Caco-2 (cell line): ENCODE results near the gene HPCA. TPM values are rescaled to one million over a fixed set of nuclear protein-coding genes. Genes with fewer than 3 reads are reported as not detected.
A peak's percentile ranks its signal among the peaks of the same experiment; 100 is the strongest.

Experiments
- BruUV-seq: library from RNA; stranded (reverse); fragments of 400-500 nt; replicated peaks from 2 replicates; lab custom pipeline; 2021; lab: Mats Ljungman, UMichigan
- CTCF ChIA-PET: fragments of 300-600 bp; sonication (Branson Sonifier 250); formaldehyde crosslinking; loops from one replicate; lab custom pipeline; 2022; ENCODE audit warnings: antibody characterized with exemption; lab: Charles Lee
- POLR2A ChIA-PET: fragments of 300-600 bp; sonication (Branson Sonifier 250); formaldehyde crosslinking; loops from one replicate; lab custom pipeline; 2022; ENCODE audit warnings: antibody characterized with exemption; lab: Charles Lee
- DNase-seq, 2 experiments: peaks; one replicate each; pipeline versions ENCODE4 v3.0.0 to v3.0.0-alpha.2; 2020 to 2022
- H3K27me3 ChIP-seq: replicated peaks from 2 replicates; pipeline ENCODE4 v1.6.0; 2011; ENCODE audit warnings: low read length; ENCODE audit not compliant: control insufficient read depth, insufficient read depth
- H3K36me3 ChIP-seq: 2 replicates; pipeline ENCODE4 v1.5.1; 2011; ENCODE audit warnings: low read length; ENCODE audit not compliant: control insufficient read depth, insufficient read depth
- H3K4me1 ChIP-seq: fragments of 250-450 bp; sonication (Bioruptor Pico); 2 replicates; pipeline ENCODE4 v1.5.1; 2020; ENCODE audit warnings: mild to moderate bottlenecking
- H3K4me3 ChIP-seq: 2 replicates; pipeline ENCODE4 v1.5.1; 2011; ENCODE audit warnings: low read depth, mild to moderate bottlenecking, control low read depth, low read length
- H3K9me3 ChIP-seq: fragments of 250-450 bp; sonication (Bioruptor Pico); 2 replicates; pipeline ENCODE4 v1.5.1; 2020; ENCODE audit warnings: mild to moderate bottlenecking, moderate library complexity
- H3K27ac Mint-ChIP-seq: one replicate; pipeline ENCODE4 v1.8.0; 2022; ENCODE audit warnings: mixed read lengths; ENCODE audit not compliant: unreplicated experiment
- H3K27me3 Mint-ChIP-seq: one replicate; pipeline ENCODE4 v1.8.0; 2022; ENCODE audit warnings: mixed read lengths; ENCODE audit not compliant: insufficient read depth, unreplicated experiment
- H3K36me3 Mint-ChIP-seq: one replicate; pipeline ENCODE4 v1.8.0; 2022; ENCODE audit warnings: mild to moderate bottlenecking, mixed read lengths; ENCODE audit not compliant: insufficient read depth, unreplicated experiment
- H3K4me1 Mint-ChIP-seq: one replicate; pipeline ENCODE4 v1.8.0; 2022; ENCODE audit warnings: low read depth, mixed read lengths; ENCODE audit not compliant: unreplicated experiment
- H3K4me3 Mint-ChIP-seq: one replicate; pipeline ENCODE4 v1.8.0; 2022; ENCODE audit warnings: mild to moderate bottlenecking, moderate library complexity, mixed read lengths; ENCODE audit not compliant: unreplicated experiment
- H3K9me3 Mint-ChIP-seq: one replicate; pipeline ENCODE4 v1.8.0; 2022; ENCODE audit warnings: mixed read lengths; ENCODE audit not compliant: unreplicated experiment
- CTCF ChIP-seq, 2 experiments: fragments of 200-600 bp in 1 of 2; IDR thresholded peaks; 1 replicate in 1 of 2; 2 replicates in 1 of 2; pipeline versions ENCODE4 v1.5.1 to v1.8.0; 2011 to 2022; ENCODE audit warnings: antibody characterized with exemption in 1 of 2, control low read depth in 1 of 2, inconsistent platforms in 1 of 2, low read depth in 1 of 2, low read length in 1 of 2, mild to moderate bottlenecking in 1 of 2, moderate library complexity in 1 of 2; ENCODE audit not compliant: insufficient read depth in 1 of 2, severe bottlenecking in 1 of 2, unreplicated experiment in 1 of 2
- intact Hi-C: fragments of 100-400 bp; cut with micrococcal nuclease; formaldehyde crosslinking; loops from one replicate; pipeline ENCODE4 v1.10.0; 2022; ENCODE audit not compliant: unreplicated experiment
- total RNA-seq: library from RNA; stranded (reverse); gene quantifications from 2 replicates; pipeline ENCODE4 v1.2.3, GENCODE V29; 2022

Gene HPCA
- total RNA-seq, 1 experiment from 2014 or later = not detected

DNA sequence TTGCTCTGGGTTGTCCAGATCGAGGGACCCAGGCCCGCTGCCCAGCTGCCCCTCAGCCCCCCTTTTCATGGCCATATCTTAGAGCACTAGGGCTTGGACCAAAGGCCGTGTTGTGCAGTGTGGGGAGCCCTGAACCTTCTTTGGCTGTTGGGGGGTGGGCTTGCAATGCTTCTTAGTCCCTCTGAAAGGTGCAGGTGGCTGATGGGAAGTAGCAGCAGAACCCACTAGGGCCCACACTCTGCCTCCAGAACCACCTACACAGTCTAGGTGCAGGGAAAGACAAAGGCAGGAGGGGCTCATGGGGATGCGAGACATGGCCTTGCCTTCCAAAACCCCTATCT lies 2.3 kb upstream of the HPCA start:
- BruUV-seq = no TSS peak
- no peak overlapping the region for H3K4me3 ChIP-seq
- no peaks in the 10 kb centered on the region for H3K9me3 Mint-ChIP-seq
- no peaks in the 10 kb centered on the region for H3K36me3 ChIP-seq
- peaks cover 3% of the 10 kb centered on the region for H3K27me3 Mint-ChIP-seq
- no peak overlapping the region for H3K27ac Mint-ChIP-seq
- H3K4me1 ChIP-seq = no peaks in the 10 kb centered on the region
- peaks cover 4% of the 10 kb centered on the region for H3K36me3 Mint-ChIP-seq
- no peak for DNase-seq
- POLR2A ChIA-PET = no interaction called here
- CTCF ChIA-PET = no interaction called here
- no peaks in the 10 kb centered on the region for H3K27me3 ChIP-seq
- no peak for TF ChIP-seq CTCF (IDR thresholded peaks at IDR 0.05; ENCODE audit: insufficient read depth in 1 of 2, low read depth in 1 of 2, low read length in 1 of 2, severe bottlenecking in 1 of 2, unreplicated experiment in 1 of 2)
- H3K4me1 Mint-ChIP-seq = no peaks in the 10 kb centered on the region
- intact Hi-C loops = no loop called here
- no peak overlapping the region for H3K4me3 Mint-ChIP-seq
- H3K9me3 ChIP-seq = no peaks in the 10 kb centered on the region

DNA sequence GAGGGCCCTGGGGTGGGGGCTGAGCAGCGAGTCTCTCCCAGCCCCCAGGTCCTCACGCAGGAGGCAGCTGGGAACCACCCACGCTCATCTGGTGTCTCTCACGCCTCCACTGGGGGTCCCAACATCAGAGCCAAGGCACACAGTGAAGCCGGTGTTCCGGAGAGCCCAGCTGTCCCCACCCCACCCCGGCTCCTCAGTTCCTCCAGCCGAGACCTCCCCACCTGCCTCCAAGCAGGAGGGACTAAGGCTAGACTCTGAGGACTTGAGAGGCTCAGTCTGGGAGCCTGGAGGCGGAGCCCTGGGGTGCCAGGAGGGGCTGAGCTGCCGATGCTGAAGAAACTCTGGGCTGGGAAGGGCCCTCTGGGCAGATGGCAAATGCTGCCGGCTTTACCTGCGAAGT lies 1.6 kb upstream of the HPCA start:
- no peaks in the 10 kb centered on the region for H3K9me3 Mint-ChIP-seq
- no TSS peak for BruUV-seq
- CTCF ChIA-PET = no interaction called here
- H3K27ac Mint-ChIP-seq = no peak overlapping the region
- Histone ChIP-seq H3K9me3 (no peaks in the 10 kb centered on the region), H3K4me1 (no peaks in the 10 kb centered on the region), H3K36me3 (no peaks in the 10 kb centered on the region), H3K4me3 (no peak overlapping the region), H3K27me3 (no peaks in the 10 kb centered on the region)
- intact Hi-C loops = no loop called here
- DNase-seq = no peak
- no peak for TF ChIP-seq CTCF (IDR thresholded peaks at IDR 0.05; ENCODE audit: insufficient read depth in 1 of 2, low read depth in 1 of 2, low read length in 1 of 2, severe bottlenecking in 1 of 2, unreplicated experiment in 1 of 2)
- H3K4me1 Mint-ChIP-seq = no peaks in the 10 kb centered on the region
- POLR2A ChIA-PET = no interaction called here
- H3K27me3 Mint-ChIP-seq = peaks cover 3% of the 10 kb centered on the region
- H3K36me3 Mint-ChIP-seq = peaks cover 4% of the 10 kb centered on the region
- H3K4me3 Mint-ChIP-seq = no peak overlapping the region

DNA sequence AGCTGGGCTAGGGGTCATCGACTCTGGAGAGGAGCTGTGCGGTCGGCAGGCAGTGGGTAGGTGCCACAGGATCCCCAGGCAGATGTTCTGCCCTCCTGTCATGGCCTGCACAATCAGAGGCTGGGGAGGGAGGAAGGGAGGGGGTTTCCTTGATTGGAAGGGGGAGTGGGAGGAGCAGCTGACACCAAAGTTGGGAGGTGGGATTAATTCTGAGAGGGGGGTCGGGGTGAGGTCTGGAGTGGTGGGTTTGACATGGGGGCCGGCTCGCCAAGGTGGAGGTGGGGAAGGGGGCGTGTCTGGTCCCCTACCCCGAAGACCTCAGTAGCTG lies 651 bp upstream of the HPCA start:
- POLR2A ChIA-PET = interaction anchor here (0.7 kb wide), 1 partner anchor 107 kb away, joined by 4 read pairs; no protein-coding TSS in a partner anchor
- Mint-ChIP-seq H3K27ac (no peak overlapping the region), H3K9me3 (no peaks in the 10 kb centered on the region), H3K36me3 (peaks cover 4% of the 10 kb centered on the region), H3K4me1 (no peaks in the 10 kb centered on the region), H3K27me3 (peaks cover 3% of the 10 kb centered on the region), H3K4me3 (peak overlapping the region; percentile 48)
- BruUV-seq = no TSS peak
- Histone ChIP-seq H3K36me3 (no peaks in the 10 kb centered on the region), H3K4me3 (no peak overlapping the region), H3K9me3 (no peaks in the 10 kb centered on the region), H3K27me3 (no peaks in the 10 kb centered on the region), H3K4me1 (no peaks in the 10 kb centered on the region)
- no peak for TF ChIP-seq CTCF (IDR thresholded peaks at IDR 0.05; ENCODE audit: insufficient read depth in 1 of 2, low read depth in 1 of 2, low read length in 1 of 2, severe bottlenecking in 1 of 2, unreplicated experiment in 1 of 2)
- DNase-seq = no peak
- CTCF ChIA-PET = interaction anchor here (0.6 kb wide), 1 partner anchor 505 kb away, joined by 7 read pairs; no protein-coding TSS in a partner anchor
- intact Hi-C loops = no loop called here
